ENCODE data around the gene MAP6. TPM values are rescaled to one million over a fixed set of nuclear protein-coding genes. Genes with fewer than 3 reads are reported as not detected.
A peak's percentile ranks its signal among the peaks of the same experiment; 100 is the strongest.

The MAP6 gene
- total and polyA plus RNA-seq, 12 donors: 11.4 to 56.0 (median 22.6) TPM

- WGBS, 4 donors: 90 to 96% (median 95%) methylated on average over 2 of the region's 2 CpGs
- no peak overlapping the region for H3K27ac ChIP-seq
- intact Hi-C loops (cut with DNase I): no loop called here
- no peak overlapping the region for H3K4me3 ChIP-seq
- H3K9me3 ChIP-seq (replicated peaks in 1 of 3): no peaks in the 10 kb centered on the region
- DNase-seq: no peak
- H3K27me3 ChIP-seq: no peaks in the 10 kb centered on the region
- H3K36me3 ChIP-seq (replicated peaks in 1 of 2): no peaks in the 10 kb centered on the region
- TF ChIP-seq CTCF (IDR thresholded peaks at IDR 0.05) (no peak), POLR2A (IDR thresholded peaks at IDR 0.05) (no peak)
- peaks cover 5 to 12% of the 10 kb centered on the region in 2 donors for H3K4me1 ChIP-seq (replicated peaks in 1 of 2)
Measured at GRCh38 chr11:75632962-75633361, 35.9 kb downstream of the MAP6 start.

- TF ChIP-seq CTCF (IDR thresholded peaks at IDR 0.05) (no peak), POLR2A (IDR thresholded peaks at IDR 0.05) (no peak)
- intact Hi-C loops (cut with DNase I): no loop called here
- Histone ChIP-seq H3K27ac (no peak overlapping the region), H3K4me3 (no peak overlapping the region), H3K9me3 (replicated peaks in 1 of 3) (no peaks in the 10 kb centered on the region), H3K36me3 (replicated peaks in 1 of 2) (no peaks in the 10 kb centered on the region), H3K4me1 (replicated peaks in 1 of 2) (peaks cover 5 to 17% of the 10 kb centered on the region in 2 donors), H3K27me3 (no peaks in the 10 kb centered on the region)
- DNase-seq: no peak
- 96 to 100% (median 98%) methylated on average over 2 of the region's 2 CpGs for WGBS, 4 donors
Measured at GRCh38 chr11:75632450-75632849, 36.4 kb downstream of the MAP6 start.

- intact Hi-C loops (cut with DNase I): no loop called here
- Histone ChIP-seq H3K36me3 (replicated peaks in 1 of 2) (no peaks in the 10 kb centered on the region), H3K4me3 (no peak overlapping the region), H3K27me3 (no peaks in the 10 kb centered on the region), H3K9me3 (replicated peaks in 1 of 3) (no peaks in the 10 kb centered on the region), H3K27ac (no peak overlapping the region), H3K4me1 (replicated peaks in 1 of 2) (peaks cover 5 to 28% of the 10 kb centered on the region in 2 donors)
- no peak for DNase-seq
- TF ChIP-seq CTCF (IDR thresholded peaks at IDR 0.05): no peak
- TF ChIP-seq POLR2A (IDR thresholded peaks at IDR 0.05): no peak
- 47 to 58% (median 55%) methylated on average over 2 of the region's 2 CpGs for WGBS, 4 donors
Measured at GRCh38 chr11:75631086-75631730, 37.6 kb downstream of the MAP6 start.

- 49 to 62% (median 60%) methylated on average over 11 of the region's 11 CpGs for WGBS, 4 donors
- peak overlapping the region; percentile 26 to 76 (median 59) for H3K27ac ChIP-seq
- DNase-seq: peak; percentile 75 to 92 (median 92)
Measured at GRCh38 chr11:75627906-75628668, 40.8 kb downstream of the MAP6 start.

More at GRCh38 chr11:75627906-75628668, 40.8 kb downstream of the MAP6 start:
- H3K9me3 ChIP-seq (replicated peaks in 1 of 3): no peaks in the 10 kb centered on the region
- H3K36me3 ChIP-seq (replicated peaks in 1 of 2): no peaks in the 10 kb centered on the region
- no peak overlapping the region for H3K4me3 ChIP-seq
- TF ChIP-seq CTCF (IDR thresholded peaks at IDR 0.05): no peak
- peak in 1 of 2 donors; percentile 52 for TF ChIP-seq POLR2A (IDR thresholded peaks at IDR 0.05)
- no peaks in the 10 kb centered on the region for H3K27me3 ChIP-seq
- intact Hi-C loops (cut with DNase I): no loop called here
- peaks cover 5 to 24% of the 10 kb centered on the region in 2 donors for H3K4me1 ChIP-seq (replicated peaks in 1 of 2)

All from adrenal gland (tissue), 12 donors.